Right cardiac atrium (tissue), 5 donors: ENCODE data around the gene AOX1. TPM values are rescaled to one million over a fixed set of nuclear protein-coding genes. Genes with fewer than 3 reads are reported as not detected.

ENCODE experiments used
- ATAC-seq, 2 donors: fragments of 200-7000 bp; cut with Tn5 transposase; one replicate each; pipeline versions ENCODE4 v1.8.0 to v1.9.1; 2020; ENCODE audit warnings: moderate library complexity in 2 of 2, mild to moderate bottlenecking in 1 of 2
- DNase-seq, 3 donors: peaks; one replicate each; pipeline ENCODE4 v3.0.0-alpha.2; 2020
- H3K27ac ChIP-seq: one replicate; pipeline ENCODE4 v1.5.1; 2013; ENCODE audit warnings: mild to moderate bottlenecking, low read length, control low read depth, moderate library complexity
- H3K27me3 ChIP-seq: one replicate; pipeline ENCODE4 v1.6.1; 2013; ENCODE audit not compliant: control insufficient read depth, insufficient read depth
- H3K4me1 ChIP-seq: one replicate; pipeline ENCODE4 v1.6.1; 2013; ENCODE audit warnings: low read length; ENCODE audit not compliant: control insufficient read depth, insufficient read depth
- H3K4me3 ChIP-seq: one replicate; pipeline ENCODE4 v1.5.1; 2013; ENCODE audit warnings: low read length, control low read depth
- H3K9me3 ChIP-seq: one replicate; pipeline ENCODE4 v1.6.1; 2013; ENCODE audit warnings: low read length; ENCODE audit not compliant: control insufficient read depth
- WGBS: extraction: QIAGEN DNeasy Blood & Tissue Kit; methylation state at CpG from one replicate; pipeline ENCODE4 v1.1.7; 2013; 5-methylcytosine and 5-hydroxymethylcytosine counted together
- intact Hi-C, 4 donors: fragments of 100-400 bp; cut with DNase I; formaldehyde crosslinking; loops; one replicate each; pipeline versions ENCODE4 v1.11.0 to v1.14.0; 2022 to 2023
- polyA plus RNA-seq: library from polyadenylated mRNA; stranded (reverse); fragments of 200-250 nt; gene quantifications from one replicate; pipeline ENCODE4 v1.2.3, GENCODE V29; 2013
- total RNA-seq, 4 donors: library from RNA; stranded (reverse); fragmentation: NEBNext Ultra II Directional; extraction: Animal tissue kit (Norgen Biotek cat#: 25700); gene quantifications; one replicate each; pipeline ENCODE4 v1.2.1, GENCODE V29; 2021
- donor health status: healthy with polysubstance abuse.
- donor health status: DM: no; HTN: yes; CAD: no.
- donor health status: DM: no; HTN: no; CAD: no.
- donor health status: DM: no; HTN: yes; CAD: no; lungs with severe emphysema.
- donor health status: DM: yes; HTN: yes; CAD: no.

AOX1 gene
- total and polyA plus RNA-seq, 5 donors, result 7.2 to 36.0 (median 17.3) TPM

DNA sequence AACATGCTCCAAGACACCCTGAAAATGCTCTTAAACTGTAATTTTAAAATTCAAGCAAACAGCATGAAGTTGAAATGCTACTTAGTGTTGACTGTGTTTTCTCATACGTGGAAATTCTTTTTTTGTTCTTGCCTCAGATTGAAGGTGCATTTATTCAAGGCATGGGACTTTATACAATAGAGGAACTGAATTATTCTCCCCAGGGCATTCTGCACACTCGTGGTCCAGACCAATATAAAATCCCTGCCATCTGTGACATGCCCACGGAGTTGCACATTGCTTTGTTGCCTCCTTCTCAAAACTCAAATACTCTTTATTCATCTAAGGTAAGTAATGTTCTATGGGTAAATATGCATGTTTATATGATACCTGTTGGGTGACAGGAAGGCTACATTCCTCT, 82.7 kb downstream of the AOX1 start:
- Histone ChIP-seq H3K4me1 (no peaks in the 10 kb centered on the region), H3K4me3 (no peak overlapping the region), H3K27me3 (no peaks in the 10 kb centered on the region), H3K27ac (no peak overlapping the region), H3K9me3 (no peaks in the 10 kb centered on the region)
- intact Hi-C loops, result no loop called here
- 74% methylated on average over 3 of the region's 3 CpGs for WGBS
- ATAC-seq (no peak), DNase-seq (no peak)

DNA sequence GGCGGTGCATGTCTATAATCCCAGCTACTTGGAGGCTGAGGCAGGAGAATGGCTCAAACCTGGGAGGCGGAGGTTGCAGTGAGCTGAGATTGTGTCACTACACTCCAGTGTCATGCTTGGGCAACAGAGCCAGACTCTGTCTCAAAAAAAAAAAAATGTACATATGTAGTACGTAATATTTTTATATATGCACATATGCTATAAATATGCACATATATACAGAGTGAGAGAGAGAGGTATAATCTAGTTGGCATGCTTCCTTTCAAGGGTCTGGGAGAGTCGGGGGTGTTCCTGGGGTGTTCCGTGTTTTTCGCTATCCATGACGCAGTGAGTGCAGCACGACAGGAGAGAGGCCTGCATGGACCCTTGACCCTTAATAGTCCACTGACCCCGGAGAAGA, 83.5 kb downstream of the AOX1 start:
- DNase-seq, result no peak
- 84% methylated on average over 9 of the region's 9 CpGs for WGBS

GRCh38 chr2:200670313-200670712, 84.5 kb downstream of the AOX1 start:
- intact Hi-C loops, result no loop called here
- no peaks in the 10 kb centered on the region for H3K9me3 ChIP-seq
- H3K4me1 ChIP-seq, result no peaks in the 10 kb centered on the region
- H3K27ac ChIP-seq, result no peak overlapping the region
- ATAC-seq (no peak), DNase-seq (no peak)
- no peak overlapping the region for H3K4me3 ChIP-seq
- H3K27me3 ChIP-seq, result no peaks in the 10 kb centered on the region
- 62% methylated on average over 4 of the region's 4 CpGs for WGBS

More for the DNA sequence above, 83.5 kb downstream of the AOX1 start:
- no peak overlapping the region for H3K4me3 ChIP-seq
- ATAC-seq, result no peak
- H3K27me3 ChIP-seq, result no peaks in the 10 kb centered on the region
- no peak overlapping the region for H3K27ac ChIP-seq
- no peaks in the 10 kb centered on the region for H3K4me1 ChIP-seq
- intact Hi-C loops, result no loop called here
- no peaks in the 10 kb centered on the region for H3K9me3 ChIP-seq

GRCh38 chr2:200670751-200671150, 84.9 kb downstream of the AOX1 start:
- no peak for ATAC-seq
- 79% methylated on average over 1 of the region's 1 CpG for WGBS
- DNase-seq, result no peak

DNA sequence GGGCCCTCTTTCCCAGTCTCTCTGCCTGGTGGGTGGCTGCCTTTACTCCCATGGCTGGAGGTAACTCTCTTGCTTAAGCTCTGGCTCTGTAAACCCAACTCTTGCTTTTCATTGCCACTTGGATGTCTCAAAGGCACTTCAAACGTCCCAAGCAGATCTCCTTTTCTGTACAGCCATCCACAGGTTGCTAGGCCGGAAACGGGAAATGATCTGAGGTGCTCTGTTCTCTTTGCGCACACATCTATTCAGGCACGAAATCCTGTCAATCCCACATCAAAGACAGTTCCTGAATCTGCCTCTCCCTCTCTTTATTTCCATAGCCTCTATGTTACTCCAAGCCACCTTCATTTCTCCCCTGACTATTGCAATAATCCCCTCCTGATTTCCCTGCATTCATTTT, 87.4 kb downstream of the AOX1 start:
- no peaks in the 10 kb centered on the region for H3K9me3 ChIP-seq
- ATAC-seq, result no peak
- no peak overlapping the region for H3K4me3 ChIP-seq
- intact Hi-C loops, result no loop called here
- no peaks in the 10 kb centered on the region for H3K27me3 ChIP-seq
- H3K4me1 ChIP-seq, result peaks cover 3% of the 10 kb centered on the region
- no peak overlapping the region for H3K27ac ChIP-seq
- WGBS, result 80% methylated on average over 5 of the region's 5 CpGs
- DNase-seq, result no peak

More at GRCh38 chr2:200670751-200671150, 84.9 kb downstream of the AOX1 start:
- H3K27me3 ChIP-seq, result no peaks in the 10 kb centered on the region
- no peaks in the 10 kb centered on the region for H3K9me3 ChIP-seq
- H3K27ac ChIP-seq, result no peak overlapping the region
- H3K4me1 ChIP-seq, result no peaks in the 10 kb centered on the region
- no peak overlapping the region for H3K4me3 ChIP-seq
- intact Hi-C loops, result no loop called here

- no peak for ATAC-seq
- no peaks in the 10 kb centered on the region for H3K9me3 ChIP-seq
- intact Hi-C loops, result no loop called here
- no peak for DNase-seq
- 77% methylated on average over 7 of the region's 7 CpGs for WGBS
- H3K27ac ChIP-seq, result no peak overlapping the region
- no peak overlapping the region for H3K4me3 ChIP-seq
- no peaks in the 10 kb centered on the region for H3K27me3 ChIP-seq
- peaks cover 3% of the 10 kb centered on the region for H3K4me1 ChIP-seq
Observed at GRCh38 chr2:200674837-200675236, 89.0 kb downstream of the AOX1 start.

DNA sequence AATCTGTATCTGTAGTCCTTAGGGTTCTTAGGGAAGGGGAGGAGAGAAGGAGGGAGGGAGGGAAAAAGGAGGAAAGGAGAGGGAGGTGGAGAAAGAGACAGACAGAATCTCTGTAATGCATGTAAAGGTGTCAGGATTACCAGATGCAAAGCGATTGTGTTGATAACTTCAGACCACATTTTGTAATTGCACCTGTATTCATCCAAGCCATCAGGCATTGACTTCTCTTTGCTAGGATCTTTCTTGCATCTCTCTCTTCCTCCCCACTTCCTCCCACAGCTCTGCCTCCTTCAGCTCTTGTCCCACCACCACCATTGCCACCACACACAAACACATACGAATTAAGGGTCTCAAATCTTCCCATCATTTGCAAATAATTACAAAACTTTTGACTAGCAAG, 91.4 kb downstream of the AOX1 start:
- H3K4me1 ChIP-seq, result peaks cover 3% of the 10 kb centered on the region
- no peak overlapping the region for H3K4me3 ChIP-seq
- ATAC-seq (no peak), DNase-seq (no peak)
- intact Hi-C loops, result no loop called here
- H3K9me3 ChIP-seq, result no peaks in the 10 kb centered on the region
- H3K27ac ChIP-seq, result peak overlapping the region; percentile 23
- H3K27me3 ChIP-seq, result no peaks in the 10 kb centered on the region
- WGBS, result 81% methylated on average over 2 of the region's 2 CpGs

DNA sequence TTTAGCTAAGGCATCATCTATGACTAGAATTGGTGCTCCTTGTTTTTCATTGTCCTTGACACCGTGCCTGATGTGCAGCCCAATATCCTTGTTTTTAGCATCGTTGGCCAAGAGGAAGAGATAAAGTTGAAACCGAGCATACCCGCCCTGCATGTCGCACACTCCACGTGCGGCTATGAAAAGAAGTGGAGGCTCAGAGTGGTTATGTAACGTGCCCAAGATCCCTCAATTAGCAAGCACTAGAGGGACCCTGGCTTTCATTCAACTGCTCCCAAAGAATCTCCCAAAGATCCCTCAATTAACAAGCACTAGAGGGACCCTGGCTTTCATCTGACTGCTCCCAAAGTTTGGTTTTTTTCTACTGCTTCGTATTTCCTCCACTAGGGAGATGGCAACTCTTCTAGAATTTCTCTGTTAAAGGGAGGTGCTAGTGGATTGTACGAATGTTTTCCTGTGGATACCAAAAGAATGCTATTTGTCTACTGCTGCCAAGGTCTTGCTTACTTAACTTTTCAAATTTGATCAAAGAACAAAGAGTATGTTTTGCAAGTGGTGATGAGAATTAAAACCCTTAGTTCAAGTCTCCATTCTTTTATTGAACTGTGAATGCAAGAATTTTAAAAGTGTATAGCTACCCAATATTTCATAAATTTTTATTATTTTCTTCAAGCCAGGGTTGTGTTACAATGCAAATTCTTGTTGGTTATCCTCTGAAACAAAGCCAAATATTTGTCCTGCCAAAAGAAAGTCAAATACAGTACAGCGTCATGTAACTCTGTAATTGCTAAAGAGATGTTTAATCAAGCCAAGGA, 92.1 kb downstream of the AOX1 start:
- ATAC-seq, result peak; percentile 88 to 90
- no peaks in the 10 kb centered on the region for H3K27me3 ChIP-seq
- H3K27ac ChIP-seq, result peak overlapping the region; percentile 48

GRCh38 chr2:200679127-200679526, 93.3 kb downstream of the AOX1 start:
- peak overlapping the region; percentile 64 for H3K27ac ChIP-seq

More for the DNA sequence above, 92.1 kb downstream of the AOX1 start:
- no peaks in the 10 kb centered on the region for H3K9me3 ChIP-seq
- H3K4me3 ChIP-seq, result no peak overlapping the region
- DNase-seq, result peak; percentile 32 to 83 (median 44)
- 31% methylated on average over 11 of the region's 11 CpGs for WGBS
- peaks cover 3% of the 10 kb centered on the region for H3K4me1 ChIP-seq
- intact Hi-C loops, result no loop called here

GRCh38 chr2:200679535-200679934, 93.7 kb downstream of the AOX1 start:
- intact Hi-C loops, result no loop called here
- no peak overlapping the region for H3K4me3 ChIP-seq
- H3K27me3 ChIP-seq, result no peaks in the 10 kb centered on the region
- WGBS, result 93% methylated on average over 5 of the region's 5 CpGs
- ATAC-seq (no peak), DNase-seq (no peak)
- peaks cover 3% of the 10 kb centered on the region for H3K4me1 ChIP-seq
- H3K9me3 ChIP-seq, result no peaks in the 10 kb centered on the region
- H3K27ac ChIP-seq, result peak overlapping the region; percentile 64

More at GRCh38 chr2:200679127-200679526, 93.3 kb downstream of the AOX1 start:
- intact Hi-C loops, result no loop called here
- DNase-seq (peak in 1 of 3 donors; percentile 54), ATAC-seq (no peak)
- Histone ChIP-seq H3K27me3 (no peaks in the 10 kb centered on the region), H3K4me3 (no peak overlapping the region), H3K4me1 (peaks cover 3% of the 10 kb centered on the region), H3K9me3 (no peaks in the 10 kb centered on the region)
- 81% methylated on average over 5 of the region's 5 CpGs for WGBS

DNA sequence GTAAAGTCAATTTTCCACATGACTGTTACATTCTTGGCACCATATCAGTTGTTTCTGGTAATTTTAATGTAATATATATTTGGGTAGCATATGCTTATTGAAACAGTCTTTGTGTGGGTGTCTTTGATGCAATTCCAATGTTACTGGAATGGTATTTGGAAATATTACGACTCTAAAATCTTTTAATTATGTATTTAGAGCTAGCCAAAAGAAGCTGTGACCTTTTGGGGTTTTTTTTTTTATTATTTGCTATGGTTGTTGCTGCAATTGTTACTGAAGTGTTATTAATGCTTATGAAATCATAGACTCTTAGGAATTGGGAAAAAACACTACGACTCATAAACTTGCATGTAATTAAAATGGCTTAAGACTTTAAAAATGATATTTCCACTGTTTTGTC, 95.9 kb downstream of the AOX1 start:
- Histone ChIP-seq H3K9me3 (no peaks in the 10 kb centered on the region), H3K27me3 (no peaks in the 10 kb centered on the region), H3K4me3 (no peak overlapping the region), H3K27ac (no peak overlapping the region), H3K4me1 (peaks cover 3% of the 10 kb centered on the region)
- WGBS, result 61% methylated on average over 2 of the region's 2 CpGs
- intact Hi-C loops, result no loop called here
- DNase-seq (no peak), ATAC-seq (no peak)
